22Rv1 (cell line): ENCODE measurements around the gene TMEM18.

Experiments
- ZFX ChIP-seq: fragments of 450-650 bp; IDR thresholded peaks from 2 replicates; pipeline ENCODE4 v1.6.1; 2017; ENCODE audit warnings: antibody characterized with exemption, borderline replicate concordance
- TF ChIP-seq, protein P1 (sequence below): fragments of 450-650 bp; IDR thresholded peaks from 2 replicates; pipeline ENCODE4 v1.5.1; 2017; ENCODE audit warnings: mild to moderate bottlenecking

DNA sequence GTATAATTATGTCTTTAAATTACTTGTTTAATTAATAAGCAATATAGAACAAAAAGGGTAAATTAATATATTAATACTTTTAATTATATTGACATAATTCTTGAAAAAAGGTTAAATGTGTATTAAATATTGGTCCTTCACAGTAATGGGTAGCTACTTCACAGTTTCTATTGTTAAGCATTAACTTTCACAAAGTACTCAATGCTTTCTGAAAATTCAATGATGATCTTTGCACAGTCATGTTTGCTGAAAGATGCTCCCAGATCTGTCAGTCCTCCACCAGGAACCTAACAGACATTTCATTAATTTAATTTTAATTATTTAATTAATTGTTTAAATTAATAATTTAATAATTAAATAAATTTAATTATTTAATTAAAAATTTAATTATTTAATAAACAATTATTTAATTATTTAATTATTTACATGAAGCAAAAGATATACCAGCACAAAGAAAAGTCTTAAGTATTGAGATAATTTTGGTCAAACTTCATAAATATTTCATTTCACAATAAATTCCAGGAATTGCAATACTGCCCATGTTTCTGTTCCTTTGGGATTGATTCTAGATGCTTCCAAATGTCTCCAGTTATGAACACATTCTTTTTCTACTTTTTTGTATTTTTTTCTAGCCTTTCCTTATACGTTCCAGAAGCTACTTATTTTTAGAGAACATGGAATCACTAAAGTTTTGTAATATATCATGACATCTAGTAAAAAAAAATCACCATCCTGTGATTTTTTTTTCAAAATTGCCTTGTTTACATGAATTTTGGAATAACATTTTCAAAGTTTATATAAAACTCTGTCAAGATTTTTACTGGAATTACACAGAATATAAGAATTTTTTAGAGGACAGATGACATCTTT is 46.5 kb downstream of the TMEM18 start:
- TF ChIP-seq, protein P1, sequence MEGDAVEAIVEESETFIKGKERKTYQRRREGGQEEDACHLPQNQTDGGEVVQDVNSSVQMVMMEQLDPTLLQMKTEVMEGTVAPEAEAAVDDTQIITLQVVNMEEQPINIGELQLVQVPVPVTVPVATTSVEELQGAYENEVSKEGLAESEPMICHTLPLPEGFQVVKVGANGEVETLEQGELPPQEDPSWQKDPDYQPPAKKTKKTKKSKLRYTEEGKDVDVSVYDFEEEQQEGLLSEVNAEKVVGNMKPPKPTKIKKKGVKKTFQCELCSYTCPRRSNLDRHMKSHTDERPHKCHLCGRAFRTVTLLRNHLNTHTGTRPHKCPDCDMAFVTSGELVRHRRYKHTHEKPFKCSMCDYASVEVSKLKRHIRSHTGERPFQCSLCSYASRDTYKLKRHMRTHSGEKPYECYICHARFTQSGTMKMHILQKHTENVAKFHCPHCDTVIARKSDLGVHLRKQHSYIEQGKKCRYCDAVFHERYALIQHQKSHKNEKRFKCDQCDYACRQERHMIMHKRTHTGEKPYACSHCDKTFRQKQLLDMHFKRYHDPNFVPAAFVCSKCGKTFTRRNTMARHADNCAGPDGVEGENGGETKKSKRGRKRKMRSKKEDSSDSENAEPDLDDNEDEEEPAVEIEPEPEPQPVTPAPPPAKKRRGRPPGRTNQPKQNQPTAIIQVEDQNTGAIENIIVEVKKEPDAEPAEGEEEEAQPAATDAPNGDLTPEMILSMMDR = no peak
- TF ChIP-seq ZFX = no peak
